SH-SY5Y (cell line): Measurements from ENCODE around the gene SCN7A.

Experiments used
- GATA2 ChIP-seq: IDR thresholded peaks from 2 replicates; pipeline ENCODE4 v1.6.1; 2011; ENCODE audit warnings: mild to moderate bottlenecking, low read depth, low read length
- GATA3 ChIP-seq: IDR thresholded peaks from 2 replicates; pipeline ENCODE4 v1.6.1; 2011; ENCODE audit warnings: low read depth, mild to moderate bottlenecking, low read length, moderate library complexity

GRCh38 chr2:166451468-166451867, 42.6 kb downstream of the SCN7A start:
- no peak for TF ChIP-seq GATA2
- no peak for TF ChIP-seq GATA3
